HG03442 (cell line): ENCODE results near the gene CPNE9.

Experiments used
- ATAC-seq: cut with Tn5 transposase; IDR thresholded peaks from one replicate; pipeline ENCODE4 v1.9.1; 2021; ENCODE audit warnings: mild to moderate bottlenecking, moderate library complexity; ENCODE audit not compliant: unreplicated experiment

The CPNE9 gene

GRCh38 chr3:9713142-9713541 lies 9.5 kb downstream of the CPNE9 start:
- ATAC-seq: no peak

- no peak for ATAC-seq
Observed at GRCh38 chr3:9715136-9715535, 11.5 kb downstream of the CPNE9 start.

- no peak for ATAC-seq
Observed at GRCh38 chr3:9715764-9716437, 12.3 kb downstream of the CPNE9 start.

GRCh38 chr3:9716801-9717555 lies 13.3 kb downstream of the CPNE9 start:
- no peak for ATAC-seq

- no peak for ATAC-seq
Observed at GRCh38 chr3:9717563-9717962, 13.9 kb downstream of the CPNE9 start.

GRCh38 chr3:9718118-9718517 lies 14.5 kb downstream of the CPNE9 start:
- no peak for ATAC-seq

- ATAC-seq: no peak
Observed at GRCh38 chr3:9721015-9721699, 17.5 kb downstream of the CPNE9 start.

GRCh38 chr3:9721700-9722060 lies 18.0 kb downstream of the CPNE9 start:
- no peak for ATAC-seq

- no peak for ATAC-seq
Observed at GRCh38 chr3:9725775-9726515, 22.3 kb downstream of the CPNE9 start.

- no peak for ATAC-seq
Observed at GRCh38 chr3:9727041-9727595, 23.5 kb downstream of the CPNE9 start.

GRCh38 chr3:9727743-9728142 lies 24.1 kb downstream of the CPNE9 start:
- no peak for ATAC-seq

- ATAC-seq: no peak
Observed at GRCh38 chr3:9729419-9729818, 25.8 kb downstream of the CPNE9 start.

- peak; percentile 25 for ATAC-seq
Observed at GRCh38 chr3:9730657-9731205, 27.1 kb downstream of the CPNE9 start.

- ATAC-seq: peak; percentile 90
Observed at GRCh38 chr3:9731206-9732079, 27.8 kb downstream of the CPNE9 start, which contains the start of gene BRPF1. Gene BRPF1 (plus strand): TSS chr3:9731735. CDS start chr3:9734141, 2,406 bp downstream.

- peak; percentile 13 for ATAC-seq
Observed at GRCh38 chr3:9732080-9732739, 28.6 kb downstream of the CPNE9 start.

GRCh38 chr3:9732740-9733115 lies 29.1 kb downstream of the CPNE9 start:
- no peak for ATAC-seq

GRCh38 chr3:9736831-9737230 lies 33.2 kb downstream of the CPNE9 start:
- ATAC-seq: no peak

- no peak for ATAC-seq
Observed at GRCh38 chr3:9739181-9739580, 35.5 kb downstream of the CPNE9 start.

GRCh38 chr3:9742560-9742959 lies 38.9 kb downstream of the CPNE9 start:
- no peak for ATAC-seq
